ENCODE measurements around the gene BMS1.

Gene BMS1

DNA sequence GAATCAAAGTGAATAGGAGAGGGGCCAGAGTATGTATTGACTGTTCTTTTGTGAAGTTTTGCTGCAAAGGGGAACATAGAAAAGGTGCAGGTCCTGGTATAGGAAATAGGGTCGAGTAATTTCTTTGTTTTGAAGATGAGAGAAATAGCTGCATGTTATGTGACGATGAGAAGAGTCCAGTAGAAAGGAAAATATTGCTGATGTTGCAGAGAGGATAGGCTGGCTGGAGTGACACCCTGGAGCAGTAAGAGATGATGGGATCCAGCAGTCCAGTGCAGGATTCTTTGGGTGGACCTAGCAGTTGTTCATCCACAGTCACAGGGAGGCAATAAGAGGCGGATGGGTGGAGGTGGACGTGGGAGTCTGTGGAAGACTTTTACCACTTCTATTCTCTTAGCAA lies 2.1 kb upstream of the BMS1 start:
- CTCF ChIA-PET = interaction anchor here (3.9 kb wide), 1 partner anchor 27 kb away, joined by 26 read pairs; no protein-coding TSS in a partner anchor
- POLR2A ChIA-PET = no interaction called here
- TF ChIP-seq CTCF (IDR thresholded peaks at IDR 0.05; ENCODE audit: insufficient read depth, low read length, missing control alignments) = no peak
- no peak overlapping the region for H3K4me3 ChIP-seq (ENCODE audit: low read depth, low read length)
- DNase-seq (ENCODE audit: low read depth, low spot score) = no peak

DNA sequence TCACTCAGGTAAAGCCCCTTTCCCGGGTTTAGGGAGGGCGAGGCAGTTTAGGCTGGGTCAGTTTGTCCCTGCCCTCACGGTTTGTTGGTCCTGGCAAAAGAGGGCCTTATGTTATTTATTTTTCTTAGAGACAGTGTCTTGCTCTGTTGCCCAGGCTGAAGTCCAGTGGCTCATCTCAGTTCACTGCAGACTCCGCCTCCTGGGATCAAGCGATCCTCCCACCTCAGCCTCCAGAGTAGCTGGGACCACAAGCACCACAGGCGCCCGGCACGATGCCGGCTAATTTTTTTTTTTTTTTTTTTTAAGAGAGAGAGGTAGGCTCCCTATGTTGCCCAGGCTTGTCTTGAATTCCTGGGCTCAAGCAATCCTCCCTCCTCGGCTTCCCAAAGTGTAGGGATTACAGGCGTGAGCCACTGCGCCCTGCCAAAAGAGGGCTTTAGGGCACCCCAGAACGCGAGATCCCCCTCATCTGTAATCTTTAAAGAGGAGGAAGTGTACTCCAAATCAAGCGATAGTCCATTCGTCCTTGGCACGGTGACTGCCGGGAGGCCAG lies 626 bp upstream of the BMS1 start:
- POLR2A ChIA-PET = interaction anchor here (0.9 to 1.7 kb wide), 6 partner anchors 9 to 356 kb away, joined by 3 to 6 read pairs (median 4); partner anchors contain the start of gene CSGALNACT2
- TF ChIP-seq CTCF (IDR thresholded peaks at IDR 0.05; ENCODE audit: insufficient read depth, low read length, missing control alignments) = no peak
- CTCF ChIA-PET = interaction anchor here (3.9 kb wide), 1 partner anchor 29 kb away, joined by 26 read pairs; no protein-coding TSS in a partner anchor
- peak overlapping the region; percentile 89 for H3K4me3 ChIP-seq (ENCODE audit: low read depth, low read length)
- DNase-seq (ENCODE audit: low read depth, low spot score) = no peak

DNA sequence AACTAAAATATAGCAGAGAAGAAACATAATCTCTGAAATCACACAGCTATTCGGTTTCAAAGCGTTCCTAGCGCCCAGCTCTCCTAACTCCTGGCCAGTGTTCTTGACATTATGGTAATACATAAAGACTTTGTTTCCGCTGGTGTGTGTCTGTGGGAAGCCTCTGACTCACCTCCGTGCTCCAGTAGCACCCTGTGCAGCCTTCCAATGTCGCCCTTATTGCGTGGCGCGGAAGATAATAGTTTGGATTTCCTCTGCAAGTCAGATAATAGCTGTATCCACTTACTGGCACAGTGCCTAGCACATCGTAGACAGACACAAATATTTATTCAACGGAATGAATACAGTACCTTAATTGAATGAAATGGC lies 570 bp downstream of the BMS1 start:
- H3K4me3 ChIP-seq (ENCODE audit: low read depth, low read length) = peak overlapping the region; percentile 89
- CTCF ChIA-PET = interaction anchor here (1.3 to 3.9 kb wide), 2 partner anchors 13 to 30 kb away, joined by 5 to 26 read pairs; no protein-coding TSS in a partner anchor
- POLR2A ChIA-PET = interaction anchor here (0.6 to 1.4 kb wide), 7 partner anchors 8 to 360 kb away, joined by 3 to 5 read pairs (median 4); partner anchors contain the start of gene CSGALNACT2
- DNase-seq (ENCODE audit: low read depth, low spot score) = no peak
- no peak for TF ChIP-seq CTCF (IDR thresholded peaks at IDR 0.05; ENCODE audit: insufficient read depth, low read length, missing control alignments)

- no peak for TF ChIP-seq CTCF (IDR thresholded peaks at IDR 0.05; ENCODE audit: insufficient read depth, low read length, missing control alignments)
- POLR2A ChIA-PET = no interaction called here
- CTCF ChIA-PET = interaction anchor here (2.0 kb wide), 1 partner anchor 14 kb away, joined by 5 read pairs; no protein-coding TSS in a partner anchor
- DNase-seq (ENCODE audit: low read depth, low spot score) = no peak
- H3K4me3 ChIP-seq (ENCODE audit: low read depth, low read length) = no peak overlapping the region
Measured at GRCh38 chr10:42785759-42786158, 3.2 kb downstream of the BMS1 start.

DNA sequence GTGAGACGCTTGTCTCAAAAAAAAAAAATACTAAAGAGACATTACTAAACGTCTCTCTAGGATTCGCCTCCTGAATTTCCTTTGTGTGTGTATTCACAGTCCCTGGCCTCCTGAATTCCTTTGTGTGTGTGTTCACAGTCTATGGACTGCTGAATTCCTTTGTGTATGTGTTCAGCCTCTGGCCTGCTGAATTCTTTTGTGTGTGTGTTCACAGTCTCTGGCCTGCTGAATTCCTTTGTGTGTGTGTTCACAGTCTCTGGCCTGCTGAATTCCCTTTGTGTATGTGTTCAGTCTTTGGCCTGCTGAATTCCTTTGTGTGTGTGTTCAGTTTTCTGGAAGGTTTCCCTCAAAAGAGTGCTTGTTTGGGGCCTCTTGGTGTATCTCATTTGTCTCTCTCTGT lies 8.2 kb downstream of the BMS1 start:
- H3K4me3 ChIP-seq (ENCODE audit: low read depth, low read length) = no peak overlapping the region
- POLR2A ChIA-PET = no interaction called here
- TF ChIP-seq CTCF (IDR thresholded peaks at IDR 0.05; ENCODE audit: insufficient read depth, low read length, missing control alignments) = no peak
- CTCF ChIA-PET = interaction anchor here (1.1 kb wide), 1 partner anchor 38 kb away, joined by 3 read pairs; no protein-coding TSS in a partner anchor
- DNase-seq (ENCODE audit: low read depth, low spot score) = peak; percentile 23

DNA sequence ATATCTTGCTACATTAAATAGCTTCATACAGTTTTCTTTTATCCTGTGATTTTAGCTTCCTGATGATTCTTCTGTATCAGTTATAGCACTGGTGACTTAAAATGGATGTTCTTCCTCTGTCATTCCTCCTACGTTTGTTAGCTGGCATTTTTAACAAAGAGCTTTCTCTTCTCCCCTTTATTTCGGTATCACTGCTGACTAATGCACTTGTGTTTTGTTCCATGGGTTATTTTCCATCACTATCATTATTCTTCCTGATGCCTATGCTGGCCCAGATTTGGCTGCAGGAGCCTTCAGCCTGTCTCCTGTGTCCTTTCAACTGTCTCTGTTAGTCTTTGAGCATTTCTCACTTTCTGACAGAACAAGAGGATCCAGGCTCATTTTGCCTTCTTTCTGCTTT lies 13.1 kb downstream of the BMS1 start:
- ChIA-PET POLR2A (no interaction called here), CTCF (interaction anchor here (1.5 kb wide), 1 partner anchor 12 kb away, joined by 5 read pairs; no protein-coding TSS in a partner anchor)
- DNase-seq (ENCODE audit: low read depth, low spot score) = no peak
- no peak overlapping the region for H3K4me3 ChIP-seq (ENCODE audit: low read depth, low read length)
- no peak for TF ChIP-seq CTCF (IDR thresholded peaks at IDR 0.05; ENCODE audit: insufficient read depth, low read length, missing control alignments)

All from AG04449 (cell line).